Measurements from ENCODE around the gene SPTBN4. TPM values are rescaled to one million over a fixed set of nuclear protein-coding genes. Genes with fewer than 3 reads are reported as not detected.
A peak's percentile ranks its signal among the peaks of the same experiment; 100 is the strongest.

Gene SPTBN4
- total RNA-seq, 2 experiments from 2014 or later = 0.47 TPM; not detected in 1

DNA sequence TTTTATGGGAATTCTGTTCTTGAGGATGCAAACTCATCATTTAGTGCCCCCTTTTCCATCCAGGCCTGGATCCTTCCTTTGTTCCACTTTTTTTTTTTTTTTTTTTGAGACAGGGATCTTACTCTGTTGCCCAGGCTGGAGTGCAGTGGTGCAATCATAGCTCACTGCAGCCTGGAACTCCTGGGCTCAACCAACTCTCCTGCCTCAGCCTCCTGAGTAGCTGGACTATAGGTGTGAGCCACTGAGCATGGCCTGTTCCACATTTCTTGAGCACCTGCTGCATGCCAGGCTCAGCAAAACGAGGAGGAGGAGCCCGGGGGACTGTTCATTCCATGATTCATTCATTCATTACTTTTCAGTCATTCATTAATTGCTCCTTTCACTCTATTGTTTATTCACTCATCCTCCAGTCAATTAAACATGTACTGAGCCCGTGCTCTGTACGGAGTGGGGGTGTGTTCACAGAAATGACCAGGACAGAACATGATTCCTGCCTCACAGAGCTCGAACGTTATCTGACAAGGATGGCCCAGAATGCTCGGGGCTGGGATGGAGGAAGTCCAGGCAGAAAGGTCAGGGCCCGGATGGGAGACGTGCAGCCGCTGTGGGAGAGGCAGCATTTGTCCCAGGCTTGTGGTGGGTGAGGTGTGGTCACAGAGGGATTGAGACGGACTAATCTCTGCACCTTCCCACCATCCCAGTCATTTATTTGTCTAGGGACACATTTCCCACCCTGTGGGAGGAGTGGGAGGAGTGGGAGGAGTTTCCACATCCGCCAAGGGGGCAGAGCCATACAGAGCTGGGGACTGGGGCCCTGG lies 58.6 kb downstream of the SPTBN4 start:
- peaks cover 11% of the 10 kb centered on the region for H3K4me1 Mint-ChIP-seq (ENCODE audit: low read depth)
- CTCF ChIA-PET = interaction anchor here (1.6 kb wide), 1 partner anchor 110 kb away, joined by 3 read pairs; no protein-coding TSS in a partner anchor
- H3K36me3 Mint-ChIP-seq (ENCODE audit: low read depth) = no peaks in the 10 kb centered on the region
- no peak for ATAC-seq
- H3K27ac Mint-ChIP-seq = no peak overlapping the region
- no peak overlapping the region for H3K4me3 Mint-ChIP-seq
- no peak for DNase-seq
- H3K9me3 Mint-ChIP-seq (ENCODE audit: insufficient read depth) = no peaks in the 10 kb centered on the region
- peaks cover 12% of the 10 kb centered on the region for H3K27me3 Mint-ChIP-seq (ENCODE audit: low read depth)
- POLR2A ChIA-PET = interaction anchor here (0.7 kb wide), 1 partner anchor 50 kb away, joined by 3 read pairs; no protein-coding TSS in a partner anchor

DNA sequence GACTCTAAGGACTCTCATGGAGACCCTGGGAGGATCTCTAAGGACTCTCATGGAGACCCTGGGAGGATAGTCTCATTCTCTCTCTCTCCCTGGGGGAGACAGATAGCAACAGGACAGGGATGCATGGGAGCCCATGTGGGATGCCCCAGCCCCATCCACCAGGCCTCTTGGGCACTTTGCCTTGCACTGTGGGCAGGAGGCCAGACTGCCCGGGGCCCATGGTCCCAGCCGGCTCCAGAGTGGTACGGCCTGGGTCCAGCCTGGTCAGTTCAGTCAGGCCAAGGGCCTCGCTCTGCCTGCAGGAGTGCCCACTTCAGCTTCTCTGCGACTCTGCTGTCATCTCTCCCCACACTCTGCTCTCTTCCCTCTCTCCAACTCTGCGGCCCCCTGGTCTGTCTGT lies 61.3 kb downstream of the SPTBN4 start:
- POLR2A ChIA-PET = no interaction called here
- Mint-ChIP-seq H3K36me3 (ENCODE audit: low read depth) (no peaks in the 10 kb centered on the region), H3K4me1 (ENCODE audit: low read depth) (peaks cover 14% of the 10 kb centered on the region), H3K4me3 (no peak overlapping the region), H3K9me3 (ENCODE audit: insufficient read depth) (no peaks in the 10 kb centered on the region), H3K27me3 (ENCODE audit: low read depth) (peaks cover 22% of the 10 kb centered on the region), H3K27ac (no peak overlapping the region)
- CTCF ChIA-PET = no interaction called here
- DNase-seq (no peak), ATAC-seq (no peak)

DNA sequence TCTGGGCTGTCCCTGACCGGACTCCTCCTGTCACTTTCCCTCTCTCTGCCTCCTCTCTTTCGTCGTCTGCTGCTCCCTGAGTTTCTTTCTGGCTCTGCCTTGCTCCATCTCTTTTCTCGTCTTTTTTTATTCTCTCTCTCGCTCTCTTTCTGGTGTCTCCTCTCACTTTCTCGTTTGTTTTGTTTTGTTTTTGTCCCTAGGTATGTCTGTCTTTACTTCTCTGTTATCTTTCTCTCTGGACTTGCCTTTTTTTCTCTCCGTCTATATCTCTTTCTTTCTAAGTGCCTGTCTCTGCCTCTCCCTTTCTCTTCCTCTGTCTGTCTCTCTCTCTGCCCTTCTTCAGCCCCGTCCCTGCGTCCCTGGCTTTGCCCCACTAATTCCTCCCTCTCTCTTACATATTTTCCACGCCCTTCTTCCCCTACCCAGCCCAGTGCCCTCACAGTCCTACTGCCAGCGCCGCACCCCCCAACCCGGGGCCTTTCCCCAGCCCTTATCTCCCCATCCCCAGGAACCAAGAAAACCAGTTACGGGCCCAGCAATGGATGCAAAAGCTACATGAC lies 61.8 kb downstream of the SPTBN4 start:
- peaks cover 14% of the 10 kb centered on the region for H3K4me1 Mint-ChIP-seq (ENCODE audit: low read depth)
- H3K9me3 Mint-ChIP-seq (ENCODE audit: insufficient read depth) = no peaks in the 10 kb centered on the region
- no peak overlapping the region for H3K4me3 Mint-ChIP-seq
- no peak for ATAC-seq
- POLR2A ChIA-PET = no interaction called here
- no peak for DNase-seq
- peaks cover 24% of the 10 kb centered on the region for H3K27me3 Mint-ChIP-seq (ENCODE audit: low read depth)
- H3K27ac Mint-ChIP-seq = no peak overlapping the region
- no peaks in the 10 kb centered on the region for H3K36me3 Mint-ChIP-seq (ENCODE audit: low read depth)
- CTCF ChIA-PET = interaction anchor here (0.9 kb wide), 1 partner anchor 224 kb away, joined by 3 read pairs; no protein-coding TSS in a partner anchor

DNA sequence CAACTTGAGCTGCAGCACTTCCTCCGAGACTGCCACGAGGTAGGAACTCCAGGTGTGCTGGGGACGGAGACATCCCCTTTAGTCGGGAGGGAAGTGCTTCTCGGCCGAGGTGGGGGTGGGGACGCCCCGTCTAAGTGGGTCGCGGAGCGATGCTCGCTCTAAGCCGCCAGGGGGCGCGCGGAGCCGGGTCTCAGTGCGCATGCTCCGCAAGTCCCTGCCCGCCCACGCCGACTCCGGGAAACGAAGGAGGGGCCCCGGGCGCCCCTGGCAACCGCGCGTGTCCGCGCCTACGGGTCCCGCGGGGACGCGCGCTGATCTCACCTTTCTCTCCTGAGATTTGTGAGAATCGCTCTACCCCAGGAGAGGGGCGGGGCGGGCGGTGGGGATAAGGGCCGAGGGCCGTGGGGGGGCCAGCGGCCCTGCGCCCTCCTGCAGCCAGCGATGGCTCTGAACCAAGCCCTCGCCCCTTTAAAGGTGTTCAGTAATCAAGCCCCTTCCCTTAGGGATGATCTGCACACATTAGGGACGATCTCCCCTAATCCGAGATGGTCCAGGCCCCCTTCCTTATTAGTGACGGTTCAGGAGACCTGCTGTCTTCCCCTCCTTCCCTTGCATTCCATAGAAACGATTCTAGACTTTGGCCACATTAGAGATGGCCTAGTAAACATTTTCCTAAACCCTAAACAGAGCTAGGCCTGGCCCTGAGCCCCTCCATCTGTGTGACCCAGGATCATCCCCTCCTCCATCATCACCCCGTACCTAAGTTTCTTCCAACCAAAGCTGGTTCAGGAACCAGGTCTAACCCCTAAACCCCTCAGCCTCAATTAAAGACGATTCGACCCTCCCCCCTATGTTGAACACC lies 62.5 kb downstream of the SPTBN4 start:
- H3K27me3 Mint-ChIP-seq (ENCODE audit: low read depth) = peaks cover 27% of the 10 kb centered on the region
- no peak overlapping the region for H3K27ac Mint-ChIP-seq
- no peaks in the 10 kb centered on the region for H3K36me3 Mint-ChIP-seq (ENCODE audit: low read depth)
- CTCF ChIA-PET = interaction anchor here (0.9 to 1.0 kb wide), 3 partner anchors 28 to 225 kb away, joined by 3 read pairs; no protein-coding TSS in a partner anchor
- peaks cover 14% of the 10 kb centered on the region for H3K4me1 Mint-ChIP-seq (ENCODE audit: low read depth)
- DNase-seq (peak; percentile 91), ATAC-seq (peak; percentile 75)
- POLR2A ChIA-PET = no interaction called here
- no peaks in the 10 kb centered on the region for H3K9me3 Mint-ChIP-seq (ENCODE audit: insufficient read depth)
- peak overlapping the region; percentile 44 for H3K4me3 Mint-ChIP-seq

DNA sequence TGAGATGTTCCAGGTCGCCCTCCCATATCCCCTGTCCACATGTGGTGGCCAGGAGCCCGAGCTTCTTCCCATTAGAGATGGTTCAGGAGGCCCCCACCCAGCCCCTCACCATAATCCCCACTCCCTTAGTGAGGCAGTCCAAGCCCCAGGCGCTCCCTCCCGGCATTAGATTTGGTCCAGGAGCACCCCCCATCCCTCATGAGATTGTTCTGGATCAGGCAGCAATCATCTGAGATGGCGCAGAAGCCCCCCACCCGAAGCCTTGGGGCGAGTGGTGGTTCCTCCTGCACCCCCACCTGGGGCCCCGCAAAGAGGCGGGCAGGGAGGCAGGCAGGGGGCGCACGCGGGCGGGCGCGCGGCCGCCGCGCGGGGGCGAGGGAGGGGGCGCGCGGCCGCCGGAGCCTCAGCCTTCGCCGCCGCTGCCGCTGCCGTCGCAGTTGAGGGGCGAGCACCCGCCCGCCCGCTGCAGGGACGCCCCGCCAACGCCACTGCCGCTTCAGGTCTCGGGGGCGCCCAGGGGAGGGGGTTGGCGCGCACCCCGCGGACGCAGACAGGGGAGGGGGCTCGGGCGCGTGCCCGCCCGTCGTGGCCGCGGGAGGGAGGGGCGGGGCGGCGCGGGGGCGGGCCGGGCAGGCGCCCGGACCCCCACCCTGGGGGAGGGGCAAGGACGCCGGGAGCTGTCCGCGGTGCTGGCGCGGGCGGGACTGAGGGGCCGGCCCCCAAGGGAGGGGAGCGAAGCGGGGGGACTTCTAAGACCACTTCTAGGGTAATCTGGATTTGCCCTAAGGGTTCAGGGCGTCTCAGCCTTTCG lies 63.5 kb downstream of the SPTBN4 start:
- Mint-ChIP-seq H3K4me3 (no peak overlapping the region), H3K36me3 (ENCODE audit: low read depth) (no peaks in the 10 kb centered on the region), H3K4me1 (ENCODE audit: low read depth) (peaks cover 14% of the 10 kb centered on the region), H3K27ac (no peak overlapping the region), H3K9me3 (ENCODE audit: insufficient read depth) (no peaks in the 10 kb centered on the region), H3K27me3 (ENCODE audit: low read depth) (peaks cover 23% of the 10 kb centered on the region)
- ChIA-PET POLR2A (no interaction called here), CTCF (interaction anchor here (1.0 kb wide), 2 partner anchors 29 to 67 kb away, joined by 3 read pairs; no protein-coding TSS in a partner anchor)
- no peak for ATAC-seq
- peak; percentile 43 for DNase-seq

DNA sequence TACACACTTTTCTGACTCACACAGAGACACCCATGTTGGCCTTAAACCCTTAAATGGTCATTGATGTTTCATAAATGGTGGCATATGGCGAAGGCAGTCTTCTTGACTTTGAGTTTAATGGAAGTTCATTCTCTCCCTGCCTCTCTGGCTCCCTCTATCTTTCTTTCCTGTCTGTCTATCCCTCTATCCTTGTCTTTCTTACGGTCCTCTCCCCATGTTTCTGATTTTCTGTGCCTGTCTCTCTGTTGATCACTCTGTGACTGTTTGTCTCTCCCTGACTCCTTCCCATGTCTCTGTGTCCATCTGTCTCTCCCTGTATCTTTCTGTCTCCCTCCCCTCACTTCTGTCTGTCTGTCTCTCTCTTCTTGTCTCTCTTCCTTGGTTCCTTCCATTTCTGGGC lies 66.7 kb downstream of the SPTBN4 start:
- H3K36me3 Mint-ChIP-seq (ENCODE audit: low read depth) = no peaks in the 10 kb centered on the region
- POLR2A ChIA-PET = no interaction called here
- no peak overlapping the region for H3K4me3 Mint-ChIP-seq
- H3K4me1 Mint-ChIP-seq (ENCODE audit: low read depth) = peaks cover 14% of the 10 kb centered on the region
- DNase-seq = no peak
- no peaks in the 10 kb centered on the region for H3K9me3 Mint-ChIP-seq (ENCODE audit: insufficient read depth)
- H3K27ac Mint-ChIP-seq = no peak overlapping the region
- ATAC-seq = no peak
- H3K27me3 Mint-ChIP-seq (ENCODE audit: low read depth) = peaks cover 25% of the 10 kb centered on the region
- CTCF ChIA-PET = interaction anchor here (0.6 to 2.1 kb wide), 3 partner anchors 10 to 40 kb away, joined by 3 to 9 read pairs (median 3); no protein-coding TSS in a partner anchor

DNA sequence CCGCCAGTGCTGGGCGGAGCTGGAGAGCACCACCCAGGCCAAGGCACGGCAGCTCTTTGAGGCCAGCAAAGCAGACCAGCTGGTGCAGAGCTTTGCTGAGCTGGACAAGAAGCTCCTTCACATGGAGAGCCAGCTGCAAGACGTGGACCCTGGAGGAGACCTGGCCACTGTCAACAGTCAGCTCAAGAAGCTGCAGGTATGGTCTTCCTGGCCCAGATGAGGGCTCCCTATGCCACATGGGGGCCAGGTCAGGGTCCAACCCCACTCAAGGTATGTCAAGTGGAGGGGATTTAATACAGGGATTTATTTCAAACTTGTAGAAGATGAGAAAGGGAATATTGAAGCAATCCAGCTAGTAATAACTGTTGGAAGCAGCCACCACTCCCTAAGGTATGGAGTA lies 67.3 kb downstream of the SPTBN4 start:
- DNase-seq = no peak
- Mint-ChIP-seq H3K9me3 (ENCODE audit: insufficient read depth) (no peaks in the 10 kb centered on the region), H3K4me3 (no peak overlapping the region), H3K36me3 (ENCODE audit: low read depth) (no peaks in the 10 kb centered on the region), H3K4me1 (ENCODE audit: low read depth) (peaks cover 10% of the 10 kb centered on the region), H3K27me3 (ENCODE audit: low read depth) (peaks cover 25% of the 10 kb centered on the region), H3K27ac (no peak overlapping the region)
- ChIA-PET POLR2A (no interaction called here), CTCF (interaction anchor here (0.6 to 1.0 kb wide), 3 partner anchors 39 to 928 kb away, joined by 3 to 6 read pairs (median 4); no protein-coding TSS in a partner anchor)
- no peak for ATAC-seq

DNA sequence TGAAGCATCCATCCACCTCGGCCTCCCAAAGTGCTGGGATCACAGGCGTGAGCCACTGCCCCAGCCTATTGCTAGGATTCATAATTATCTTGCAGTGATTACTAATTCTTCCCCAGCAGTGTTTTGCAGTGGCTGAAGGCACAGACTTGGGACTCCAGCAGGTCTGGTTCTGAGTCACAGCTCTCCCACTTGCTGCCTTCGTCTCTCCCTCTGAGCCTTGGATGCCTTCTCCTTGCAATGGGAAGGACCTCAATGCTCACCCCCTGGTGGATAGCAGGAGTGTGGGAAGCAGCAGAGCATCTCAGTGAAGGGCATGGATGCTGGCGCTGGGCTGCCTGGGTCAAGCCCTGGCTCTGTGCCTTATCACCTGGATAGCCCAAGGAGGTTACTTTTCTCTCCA lies 72.3 kb downstream of the SPTBN4 start:
- Mint-ChIP-seq H3K4me3 (no peak overlapping the region), H3K27ac (no peak overlapping the region), H3K9me3 (ENCODE audit: insufficient read depth) (no peaks in the 10 kb centered on the region), H3K4me1 (ENCODE audit: low read depth) (no peaks in the 10 kb centered on the region), H3K27me3 (ENCODE audit: low read depth) (peaks cover 2% of the 10 kb centered on the region), H3K36me3 (ENCODE audit: low read depth) (no peaks in the 10 kb centered on the region)
- ChIA-PET CTCF (no interaction called here), POLR2A (no interaction called here)
- ATAC-seq (no peak), DNase-seq (no peak)

DNA sequence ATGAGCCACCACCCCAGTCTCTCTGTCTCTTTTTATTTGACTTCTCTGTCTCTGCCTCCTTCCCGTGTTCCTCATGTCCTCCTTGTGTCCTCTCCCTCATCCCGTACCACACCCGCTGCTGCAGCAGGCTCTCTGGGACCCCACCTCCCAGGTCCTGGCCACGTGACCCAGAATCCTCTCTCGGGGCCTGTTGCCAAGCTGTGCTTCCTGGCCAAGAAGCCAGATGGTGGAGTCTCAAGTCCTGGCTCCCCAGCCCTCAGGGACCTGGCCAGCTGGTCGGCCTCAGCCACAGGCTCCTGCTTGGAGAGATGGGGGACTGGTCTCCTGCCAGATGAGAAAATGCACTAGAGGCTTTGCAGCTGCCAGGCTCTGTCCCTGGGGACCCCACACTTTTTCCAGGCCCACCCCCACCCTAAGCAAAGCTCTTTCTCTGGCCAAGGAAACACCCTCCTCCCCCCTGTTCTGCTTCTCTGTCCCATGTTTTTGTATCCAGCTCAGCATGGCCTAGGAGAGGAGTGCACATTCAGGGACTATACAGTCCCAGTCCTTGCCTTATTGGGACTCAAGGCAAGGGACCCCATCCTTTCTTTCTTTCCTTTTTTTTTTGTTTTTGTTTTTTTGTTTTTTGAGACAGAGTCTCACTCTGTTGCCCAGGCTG lies 75.5 kb downstream of the SPTBN4 start:
- H3K36me3 Mint-ChIP-seq (ENCODE audit: low read depth) = peaks cover 2% of the 10 kb centered on the region
- H3K27me3 Mint-ChIP-seq (ENCODE audit: low read depth) = peaks cover 8% of the 10 kb centered on the region
- H3K4me1 Mint-ChIP-seq (ENCODE audit: low read depth) = no peaks in the 10 kb centered on the region
- DNase-seq = no peak
- H3K4me3 Mint-ChIP-seq = no peak overlapping the region
- CTCF ChIA-PET = interaction anchor here (0.7 kb wide), 1 partner anchor 666 kb away, joined by 3 read pairs; no protein-coding TSS in a partner anchor
- POLR2A ChIA-PET = no interaction called here
- ATAC-seq = no peak
- no peak overlapping the region for H3K27ac Mint-ChIP-seq
- peaks cover 3% of the 10 kb centered on the region for H3K9me3 Mint-ChIP-seq (ENCODE audit: insufficient read depth)

DNA sequence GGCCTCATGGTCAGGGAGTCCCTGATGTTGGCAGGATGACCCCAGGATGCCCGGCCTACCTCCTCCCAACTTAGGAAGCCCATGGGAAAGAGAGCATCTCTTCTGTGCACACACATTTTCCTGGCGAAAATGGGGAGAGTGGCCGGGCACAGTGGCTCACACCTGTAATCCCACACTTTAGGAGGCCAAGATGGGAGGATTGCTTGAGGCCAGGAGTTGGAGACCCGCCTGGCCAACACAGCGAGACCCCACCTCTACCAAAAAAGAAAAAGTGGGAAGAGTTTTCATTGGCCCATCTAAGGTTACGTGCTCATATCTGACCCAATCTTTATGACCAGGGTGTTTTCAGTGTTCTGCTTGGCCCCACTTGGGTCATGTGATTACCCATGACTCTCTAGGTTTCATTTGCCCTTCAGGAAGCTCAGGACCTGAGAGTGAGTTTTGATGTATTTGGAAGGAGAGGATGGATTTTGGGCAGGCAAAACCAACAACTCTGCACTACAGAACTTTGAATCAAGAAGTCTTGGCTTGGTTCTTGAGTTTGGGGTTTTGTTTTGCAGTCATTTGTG lies 76.3 kb downstream of the SPTBN4 start:
- ChIA-PET POLR2A (no interaction called here), CTCF (interaction anchor here (0.7 kb wide), 1 partner anchor 91 kb away, joined by 3 read pairs; no protein-coding TSS in a partner anchor)
- peaks cover 11% of the 10 kb centered on the region for H3K27me3 Mint-ChIP-seq (ENCODE audit: low read depth)
- ATAC-seq (no peak), DNase-seq (no peak)
- peaks cover 3% of the 10 kb centered on the region for H3K9me3 Mint-ChIP-seq (ENCODE audit: insufficient read depth)
- no peak overlapping the region for H3K27ac Mint-ChIP-seq
- no peaks in the 10 kb centered on the region for H3K4me1 Mint-ChIP-seq (ENCODE audit: low read depth)
- no peak overlapping the region for H3K4me3 Mint-ChIP-seq
- H3K36me3 Mint-ChIP-seq (ENCODE audit: low read depth) = peaks cover 2% of the 10 kb centered on the region
